ENCODE data around the gene KLHDC7B.

Gene KLHDC7B

GRCh38 chr22:50572965-50573364 is 27.3 kb downstream of the KLHDC7B start:
- no peak for DNase-seq (ENCODE audit: low read depth, low spot score)

- DNase-seq (ENCODE audit: low read depth, low spot score) = no peak
These were observed 28.0 kb downstream of the KLHDC7B start for GRCh38 chr22:50573491-50574382.

- no peak for DNase-seq (ENCODE audit: low read depth, low spot score)
These were observed 28.7 kb downstream of the KLHDC7B start for GRCh38 chr22:50574383-50574755.

GRCh38 chr22:50575426-50575941 is 29.8 kb downstream of the KLHDC7B start:
- DNase-seq (ENCODE audit: low read depth, low spot score) = no peak

DNA sequence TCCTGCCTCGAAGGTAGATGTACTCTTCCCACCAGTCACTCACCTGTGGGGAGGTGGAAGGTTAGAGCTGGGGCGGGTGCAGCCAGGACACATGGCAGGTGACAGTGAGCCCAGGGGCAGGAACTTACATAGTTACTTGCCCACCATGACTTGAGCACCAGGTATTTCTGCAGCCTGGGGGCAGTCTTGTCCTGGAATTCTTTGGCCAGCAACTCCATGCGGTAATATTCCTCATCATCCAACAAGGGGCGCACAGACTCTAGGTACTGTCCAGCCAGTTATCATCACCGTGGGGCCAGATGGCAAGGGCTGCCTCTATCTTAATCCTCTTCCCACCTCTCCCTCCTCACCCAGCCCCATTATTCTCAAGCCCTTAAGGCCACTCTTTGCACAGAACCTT is 30.4 kb downstream of the KLHDC7B start:
- peak; percentile 43 for DNase-seq (ENCODE audit: low read depth, low spot score)

GRCh38 chr22:50576806-50577696 is 31.4 kb downstream of the KLHDC7B start:
- no peak for DNase-seq (ENCODE audit: low read depth, low spot score)

- DNase-seq (ENCODE audit: low read depth, low spot score) = no peak
These were observed 31.9 kb downstream of the KLHDC7B start for GRCh38 chr22:50577697-50577986.

DNA sequence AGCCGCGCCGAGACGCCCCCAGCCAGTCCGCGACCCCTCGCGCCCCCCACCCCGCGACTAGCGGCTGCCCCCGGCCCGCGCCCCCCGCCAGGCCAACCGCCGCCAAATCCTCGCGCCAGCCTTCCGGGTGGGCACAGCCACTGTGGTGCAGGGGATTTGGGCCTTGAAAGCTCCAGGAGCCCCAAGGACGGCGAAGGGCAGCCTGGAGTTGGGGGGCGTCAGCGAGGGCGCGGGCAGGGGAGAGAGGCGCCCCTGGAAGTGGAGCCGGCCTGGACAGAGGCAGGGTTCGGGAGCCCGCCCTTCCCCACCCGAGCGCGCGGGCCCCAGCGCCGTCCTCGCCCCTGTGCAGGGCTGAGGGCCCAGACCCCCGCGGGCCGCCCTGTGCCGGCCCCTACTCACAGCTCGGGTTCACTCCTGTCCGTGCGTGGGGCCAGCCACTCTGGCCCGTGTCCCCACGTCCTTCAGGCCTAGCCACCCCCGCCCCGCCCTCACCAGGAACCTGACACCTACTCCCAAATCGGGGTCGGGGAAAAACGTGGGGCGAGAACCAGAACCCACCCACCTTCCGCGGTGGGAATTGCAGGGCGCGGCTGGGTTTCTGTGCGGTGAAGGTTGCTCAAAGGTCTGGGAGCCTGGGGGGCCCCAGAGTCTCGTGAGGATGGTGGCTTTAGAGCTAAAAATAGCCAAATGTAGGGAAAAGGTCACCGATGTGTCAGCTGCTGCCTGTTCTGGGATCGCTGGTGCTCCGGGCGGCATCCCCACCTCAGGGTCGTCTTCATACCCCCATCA is 32.5 kb downstream of the KLHDC7B start, which contains the start of gene CPT1B:
CPT1B (minus strand) TSS at position 441 of the 789 bp plus-strand sequence. CDS start 512 bp downstream, outside the sequence.
- DNase-seq (ENCODE audit: low read depth, low spot score) = no peak

- no peak for DNase-seq (ENCODE audit: low read depth, low spot score)
These were observed 33.1 kb downstream of the KLHDC7B start for GRCh38 chr22:50578776-50579310.

DNA sequence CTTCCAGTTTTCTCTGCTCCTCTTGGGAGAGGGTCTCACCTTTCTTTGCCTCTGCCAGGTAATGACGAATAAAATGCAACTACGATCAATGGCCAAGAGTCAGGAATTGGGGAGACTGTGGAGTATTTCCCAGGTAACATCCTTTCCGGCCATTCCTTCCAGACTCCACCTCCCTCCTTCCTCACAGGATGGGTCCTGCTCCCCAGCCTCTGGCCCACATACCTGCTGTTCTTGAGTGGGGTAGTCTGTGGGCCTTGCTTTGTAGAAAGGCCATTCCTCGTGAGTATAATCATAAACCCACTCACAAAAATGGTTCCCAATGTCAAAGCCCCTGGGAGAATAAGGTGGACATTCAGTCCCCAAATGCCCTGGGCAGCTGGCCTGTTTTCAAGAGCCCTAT is 34.1 kb downstream of the KLHDC7B start:
- no peak for DNase-seq (ENCODE audit: low read depth, low spot score)

- DNase-seq (ENCODE audit: low read depth, low spot score) = no peak
These were observed 35.6 kb downstream of the KLHDC7B start for GRCh38 chr22:50581031-50581949.

- DNase-seq (ENCODE audit: low read depth, low spot score) = no peak
These were observed 36.3 kb downstream of the KLHDC7B start for GRCh38 chr22:50581950-50582492.

- DNase-seq (ENCODE audit: low read depth, low spot score) = peak; percentile 99
These were observed 37.0 kb downstream of the KLHDC7B start, which contains the start of gene CHKB for GRCh38 chr22:50582493-50583293. CHKB (minus strand) TSS chr22:50582849; CDS start chr22:50582781, 68 bp downstream.

- DNase-seq (ENCODE audit: low read depth, low spot score) = no peak
These were observed 37.7 kb downstream of the KLHDC7B start for GRCh38 chr22:50583294-50583861.

DNA sequence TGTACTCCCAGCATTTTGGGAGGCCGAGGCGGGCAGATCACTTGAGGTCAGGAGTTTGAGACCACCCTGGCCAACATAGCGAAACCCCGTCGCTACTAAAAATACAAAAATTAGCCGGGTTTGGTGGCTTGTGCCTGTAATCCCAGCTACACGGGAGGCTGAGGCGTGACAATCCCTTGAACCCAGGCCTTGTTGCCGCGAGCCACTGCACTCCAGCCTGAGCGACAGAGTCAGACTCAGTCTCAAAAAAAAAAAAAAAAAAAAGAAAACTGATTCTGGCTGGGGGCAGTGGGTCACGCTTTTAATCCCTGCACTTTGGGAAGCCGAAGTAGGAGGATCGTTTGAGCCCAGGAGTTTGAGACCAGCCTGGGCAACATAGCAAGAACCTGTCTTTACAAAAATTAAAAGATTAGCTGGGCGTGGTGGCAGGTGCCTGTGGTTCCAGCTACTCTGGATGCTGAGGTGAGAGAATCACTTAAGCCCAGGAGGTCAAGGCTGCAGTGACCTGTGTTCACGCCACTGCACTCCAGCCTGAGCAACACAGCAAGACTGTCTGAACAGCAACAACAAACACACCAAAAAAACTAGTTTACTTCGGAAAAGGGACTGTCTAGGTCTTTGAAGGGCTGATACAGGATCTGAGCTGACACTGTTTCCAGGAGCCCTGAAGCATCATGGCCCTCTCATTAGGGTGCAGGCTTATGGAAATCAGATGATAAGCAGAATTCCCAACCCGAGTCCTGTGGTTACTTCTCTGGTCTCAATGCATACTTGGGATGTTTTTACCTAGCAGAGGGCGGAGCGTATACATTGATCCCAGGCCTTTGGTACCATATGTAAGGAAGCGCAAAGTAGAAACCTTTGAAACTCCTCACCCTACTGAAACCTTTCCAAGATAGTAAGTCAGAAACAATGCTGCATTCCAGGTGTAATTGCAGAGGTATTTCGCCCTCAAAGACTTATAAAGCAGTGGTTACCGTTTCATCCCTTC is 38.7 kb downstream of the KLHDC7B start:
- no peak for DNase-seq (ENCODE audit: low read depth, low spot score)

- no peak for DNase-seq (ENCODE audit: low read depth, low spot score)
These were observed 39.5 kb downstream of the KLHDC7B start for GRCh38 chr22:50585238-50585637.

DNA sequence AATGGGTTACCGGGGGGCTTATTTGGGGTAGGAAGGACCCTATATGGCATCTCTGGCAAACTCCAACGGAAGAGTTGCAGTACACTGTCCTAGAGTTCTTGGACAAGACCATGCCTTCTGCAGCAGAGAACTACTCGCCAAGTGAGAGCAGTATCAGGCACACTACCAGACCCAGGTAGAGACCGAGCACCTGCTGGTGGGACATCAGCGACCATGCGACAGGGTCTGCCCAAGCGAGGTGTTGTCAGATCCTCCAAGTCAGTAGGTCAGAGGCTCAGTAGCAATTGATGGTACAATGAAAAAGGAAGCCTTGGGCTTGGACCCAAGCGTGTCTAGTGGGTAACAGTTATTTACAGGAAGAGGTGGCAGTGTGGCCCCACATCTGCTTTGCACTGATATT is 40.1 kb downstream of the KLHDC7B start:
- no peak for DNase-seq (ENCODE audit: low read depth, low spot score)
